Hepatocyte (in vitro differentiated cells): ENCODE results near the gene BTG3. TPM values are rescaled to one million over a fixed set of nuclear protein-coding genes. Genes with fewer than 3 reads are reported as not detected.

Source experiments
- DNase-seq: peaks from one replicate; pipeline ENCODE4 v3.0.0-alpha.2; 2016; ENCODE audit warnings: low spot score
- H2AFZ ChIP-seq: fragments of 200-600 bp; sonication (generic); 2 replicates; pipeline ENCODE4 v1.6.0; 2016; ENCODE audit warnings: antibody characterized with exemption, mild to moderate bottlenecking
- H3K27ac ChIP-seq: fragments of 200-600 bp; sonication (generic); 2 replicates; pipeline ENCODE4 v1.5.1; 2016; ENCODE audit warnings: mild to moderate bottlenecking
- H3K27me3 ChIP-seq: fragments of 200-600 bp; sonication (generic); 2 replicates; pipeline ENCODE4 v1.6.1; 2016
- H3K36me3 ChIP-seq: fragments of 200-600 bp; sonication (generic); replicated peaks from 2 replicates; pipeline ENCODE4 v1.5.1; 2016; ENCODE audit warnings: low read depth; ENCODE audit not compliant: insufficient read depth
- H3K4me1 ChIP-seq: fragments of 200-600 bp; sonication (generic); 2 replicates; pipeline ENCODE4 v1.5.1; 2016; ENCODE audit warnings: mild to moderate bottlenecking, moderate library complexity; ENCODE audit not compliant: insufficient read depth
- H3K4me2 ChIP-seq: fragments of 200-600 bp; sonication (generic); 2 replicates; pipeline ENCODE4 v1.6.0; 2016
- H3K4me3 ChIP-seq: fragments of 200-600 bp; sonication (generic); 2 replicates; pipeline ENCODE4 v1.5.1; 2016; ENCODE audit warnings: mild to moderate bottlenecking
- H3K79me2 ChIP-seq: fragments of 200-600 bp; sonication (generic); 2 replicates; pipeline ENCODE4 v1.6.0; 2017; ENCODE audit warnings: mild to moderate bottlenecking
- H3K9me2 ChIP-seq: fragments of 200-600 bp; sonication (generic); replicated peaks from 2 replicates; pipeline ENCODE4 v1.6.0; 2017; ENCODE audit warnings: mild to moderate bottlenecking; ENCODE audit not compliant: insufficient read depth
- H3K9me3 ChIP-seq: fragments of 200-600 bp; sonication (generic); 2 replicates; pipeline ENCODE4 v1.5.1; 2016; ENCODE audit warnings: low read depth, mild to moderate bottlenecking
- H4K20me1 ChIP-seq: fragments of 200-600 bp; sonication (generic); 2 replicates; pipeline ENCODE4 v1.6.0; 2016; ENCODE audit warnings: mild to moderate bottlenecking; ENCODE audit not compliant: insufficient read depth, poor library complexity, severe bottlenecking
- CTCF ChIP-seq: fragments of 200-600 bp; sonication (generic); IDR thresholded peaks from 2 replicates; pipeline ENCODE4 v1.5.1; 2016; ENCODE audit warnings: antibody characterized with exemption, mild to moderate bottlenecking; ENCODE audit not compliant: poor library complexity
- EZH2 ChIP-seq: fragments of 200-600 bp; sonication (generic); IDR thresholded peaks from 2 replicates; pipeline ENCODE4 v1.6.1; 2016; ENCODE audit warnings: antibody characterized with exemption, mild to moderate bottlenecking, borderline replicate concordance
- EZH2phosphoT487 ChIP-seq: fragments of 200-600 bp; sonication (generic); IDR thresholded peaks from one replicate; pipeline ENCODE4 v1.6.1; 2018; ENCODE audit warnings: antibody characterized with exemption, mild to moderate bottlenecking, low read depth, moderate library complexity; ENCODE audit not compliant: unreplicated experiment, severe bottlenecking
- WGBS: methylation state at CpG from one replicate; pipeline ENCODE4 v1.1.6; 2016; ENCODE audit warnings: low lambda C conversion rate; ENCODE audit errors: missing lambda C conversion rate; 5-methylcytosine and 5-hydroxymethylcytosine counted together
- polyA plus RNA-seq: library from polyadenylated mRNA; unstranded; fragments of >200 nt; fragmentation: Nextera tagmentation; extraction: Ambion mirVana; gene quantifications from 2 replicates; pipeline ENCODE4 v1.2.1, GENCODE V29; 2016
- total RNA-seq: library from RNA; depleted of rRNA; stranded (reverse); fragments of >200 nt; gene quantifications from 2 replicates; pipeline ENCODE4 v1.2.3, GENCODE V29; 2014

Gene BTG3
- total and polyA plus RNA-seq, 2 experiments from 2014 or later: 50.7 to 57.0 TPM

GRCh38 chr21:17576080-17576835, 36.4 kb downstream of the BTG3 start:
- no peaks in the 10 kb centered on the region for H3K27me3 ChIP-seq
- no peak overlapping the region for H3K4me3 ChIP-seq
- no peaks in the 10 kb centered on the region for H3K36me3 ChIP-seq
- TF ChIP-seq EZH2: no peak
- no peak for TF ChIP-seq EZH2phosphoT487
- no peak for TF ChIP-seq CTCF
- H4K20me1 ChIP-seq: no peaks in the 10 kb centered on the region
- peaks cover 2% of the 10 kb centered on the region for H3K79me2 ChIP-seq
- H3K4me1 ChIP-seq: peaks cover 3% of the 10 kb centered on the region
- H2AFZ ChIP-seq: no peak overlapping the region
- WGBS: 67% methylated on average over 5 of the region's 5 CpGs
- H3K9me3 ChIP-seq: no peaks in the 10 kb centered on the region
- H3K27ac ChIP-seq: no peak overlapping the region
- H3K4me2 ChIP-seq: no peak overlapping the region
- no peaks in the 10 kb centered on the region for H3K9me2 ChIP-seq
- no peak for DNase-seq

- Histone ChIP-seq H3K27me3 (no peaks in the 10 kb centered on the region), H3K79me2 (peaks cover 2% of the 10 kb centered on the region), H3K4me3 (no peak overlapping the region), H3K9me2 (no peaks in the 10 kb centered on the region), H3K27ac (no peak overlapping the region), H4K20me1 (no peaks in the 10 kb centered on the region), H3K36me3 (no peaks in the 10 kb centered on the region), H2AFZ (no peak overlapping the region), H3K9me3 (no peaks in the 10 kb centered on the region), H3K4me1 (peaks cover 3% of the 10 kb centered on the region), H3K4me2 (no peak overlapping the region)
- DNase-seq: no peak
- no peak for TF ChIP-seq CTCF
- TF ChIP-seq EZH2: no peak
- TF ChIP-seq EZH2phosphoT487: no peak
- 98% methylated on average over 5 of the region's 5 CpGs for WGBS
Observed at GRCh38 chr21:17575076-17575475, 37.6 kb downstream of the BTG3 start.

GRCh38 chr21:17572431-17572830, 40.3 kb downstream of the BTG3 start:
- Histone ChIP-seq H2AFZ (no peak overlapping the region), H4K20me1 (no peaks in the 10 kb centered on the region), H3K27ac (no peak overlapping the region), H3K9me3 (no peaks in the 10 kb centered on the region), H3K27me3 (no peaks in the 10 kb centered on the region), H3K4me2 (no peak overlapping the region), H3K4me3 (no peak overlapping the region), H3K9me2 (no peaks in the 10 kb centered on the region), H3K4me1 (peaks cover 3% of the 10 kb centered on the region), H3K79me2 (no peaks in the 10 kb centered on the region), H3K36me3 (no peaks in the 10 kb centered on the region)
- WGBS: 62% methylated on average over 6 of the region's 6 CpGs
- TF ChIP-seq EZH2 (no peak), EZH2phosphoT487 (no peak), CTCF (no peak)
- no peak for DNase-seq
